ENCODE results near the gene OR8G1. TPM values are rescaled to one million over a fixed set of nuclear protein-coding genes. Genes with fewer than 3 reads are reported as not detected.

Gene OR8G1
- total RNA-seq, 1 donor from 2014 or later = not detected

DNA sequence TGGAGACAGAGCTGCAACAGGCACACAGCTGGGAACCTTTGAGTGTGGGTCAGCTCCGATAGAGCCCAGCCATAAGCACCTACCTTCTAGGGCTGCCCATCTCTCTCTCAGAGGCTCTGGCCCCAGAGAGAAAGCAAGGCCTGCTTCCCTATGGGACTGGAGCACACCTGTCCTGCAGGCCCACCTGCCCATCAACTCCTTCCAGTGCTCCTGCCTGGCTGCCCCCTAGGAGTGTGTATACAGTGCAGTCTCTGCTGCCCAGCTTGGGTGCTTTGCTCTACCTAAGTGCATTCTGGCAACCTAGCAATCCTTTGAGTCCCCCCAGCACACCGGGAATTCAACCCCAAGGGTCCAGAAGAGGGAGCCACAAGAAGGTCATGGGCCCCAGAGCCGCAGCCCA is 36.3 kb downstream of the OR8G1 start:
- no peaks in the 10 kb centered on the region for H3K27me3 Mint-ChIP-seq (ENCODE audit: low read depth)
- no peak overlapping the region for H3K4me3 Mint-ChIP-seq (ENCODE audit: unreplicated experiment)
- DNase-seq (ENCODE audit: low spot score) = no peak
- TF ChIP-seq, protein P1, sequence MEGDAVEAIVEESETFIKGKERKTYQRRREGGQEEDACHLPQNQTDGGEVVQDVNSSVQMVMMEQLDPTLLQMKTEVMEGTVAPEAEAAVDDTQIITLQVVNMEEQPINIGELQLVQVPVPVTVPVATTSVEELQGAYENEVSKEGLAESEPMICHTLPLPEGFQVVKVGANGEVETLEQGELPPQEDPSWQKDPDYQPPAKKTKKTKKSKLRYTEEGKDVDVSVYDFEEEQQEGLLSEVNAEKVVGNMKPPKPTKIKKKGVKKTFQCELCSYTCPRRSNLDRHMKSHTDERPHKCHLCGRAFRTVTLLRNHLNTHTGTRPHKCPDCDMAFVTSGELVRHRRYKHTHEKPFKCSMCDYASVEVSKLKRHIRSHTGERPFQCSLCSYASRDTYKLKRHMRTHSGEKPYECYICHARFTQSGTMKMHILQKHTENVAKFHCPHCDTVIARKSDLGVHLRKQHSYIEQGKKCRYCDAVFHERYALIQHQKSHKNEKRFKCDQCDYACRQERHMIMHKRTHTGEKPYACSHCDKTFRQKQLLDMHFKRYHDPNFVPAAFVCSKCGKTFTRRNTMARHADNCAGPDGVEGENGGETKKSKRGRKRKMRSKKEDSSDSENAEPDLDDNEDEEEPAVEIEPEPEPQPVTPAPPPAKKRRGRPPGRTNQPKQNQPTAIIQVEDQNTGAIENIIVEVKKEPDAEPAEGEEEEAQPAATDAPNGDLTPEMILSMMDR (IDR thresholded peaks at IDR 0.05) = no peak
- no peaks in the 10 kb centered on the region for H3K36me3 Mint-ChIP-seq (ENCODE audit: low read depth)
- H3K9me3 Mint-ChIP-seq (ENCODE audit: low read depth) = peaks cover 19% of the 10 kb centered on the region
- no peaks in the 10 kb centered on the region for H3K4me1 Mint-ChIP-seq (ENCODE audit: low read depth)
- H3K27ac Mint-ChIP-seq (ENCODE audit: unreplicated experiment) = no peak overlapping the region

DNA sequence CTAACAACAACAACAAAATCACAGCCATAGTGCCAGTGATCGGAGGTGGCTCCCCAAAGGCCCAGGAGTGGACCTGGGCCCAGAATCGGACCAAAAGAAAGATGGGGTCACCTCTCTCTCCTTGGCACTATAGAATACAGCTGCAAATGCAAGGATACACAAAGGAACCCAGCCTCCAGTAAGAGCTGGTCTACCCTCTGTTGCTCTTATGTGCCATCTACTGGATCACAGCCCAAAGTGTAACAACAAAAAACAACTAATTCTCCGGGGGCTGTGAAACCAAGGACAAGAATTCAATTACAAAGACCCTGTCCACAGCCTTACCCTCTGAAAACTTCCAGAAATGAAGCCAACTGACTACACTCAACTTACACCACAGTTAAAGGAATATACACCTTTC is 36.9 kb downstream of the OR8G1 start:
- H3K9me3 Mint-ChIP-seq (ENCODE audit: low read depth) = peaks cover 19% of the 10 kb centered on the region
- H3K27ac Mint-ChIP-seq (ENCODE audit: unreplicated experiment) = no peak overlapping the region
- H3K4me3 Mint-ChIP-seq (ENCODE audit: unreplicated experiment) = no peak overlapping the region
- H3K4me1 Mint-ChIP-seq (ENCODE audit: low read depth) = no peaks in the 10 kb centered on the region
- no peak for DNase-seq (ENCODE audit: low spot score)
- no peaks in the 10 kb centered on the region for H3K27me3 Mint-ChIP-seq (ENCODE audit: low read depth)
- H3K36me3 Mint-ChIP-seq (ENCODE audit: low read depth) = no peaks in the 10 kb centered on the region
- TF ChIP-seq, protein P1 (IDR thresholded peaks at IDR 0.05) = no peak

DNA sequence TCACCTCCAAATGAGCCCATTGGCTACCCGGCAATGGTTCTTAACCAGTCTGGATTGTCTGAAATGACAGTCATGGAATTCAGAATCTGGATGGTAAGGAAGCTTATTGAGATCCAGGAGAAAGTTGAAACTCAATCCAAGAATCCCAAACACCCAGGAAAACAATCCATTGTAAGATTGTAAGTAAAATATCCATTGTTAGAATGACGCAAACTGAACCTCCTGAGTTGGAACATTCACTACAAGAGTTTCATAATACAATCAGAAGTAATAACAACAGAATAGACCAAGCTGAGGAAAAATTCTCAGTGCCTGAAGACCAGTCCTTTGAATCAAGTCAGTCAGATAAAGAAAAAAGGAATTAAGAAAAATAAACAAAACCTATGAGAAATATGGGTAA is 37.4 kb downstream of the OR8G1 start:
- Mint-ChIP-seq H3K4me3 (ENCODE audit: unreplicated experiment) (no peak overlapping the region), H3K9me3 (ENCODE audit: low read depth) (peaks cover 19% of the 10 kb centered on the region), H3K27me3 (ENCODE audit: low read depth) (no peaks in the 10 kb centered on the region), H3K27ac (ENCODE audit: unreplicated experiment) (no peak overlapping the region), H3K36me3 (ENCODE audit: low read depth) (no peaks in the 10 kb centered on the region), H3K4me1 (ENCODE audit: low read depth) (no peaks in the 10 kb centered on the region)
- no peak for DNase-seq (ENCODE audit: low spot score)
- TF ChIP-seq, protein P1 (IDR thresholded peaks at IDR 0.05) = no peak

DNA sequence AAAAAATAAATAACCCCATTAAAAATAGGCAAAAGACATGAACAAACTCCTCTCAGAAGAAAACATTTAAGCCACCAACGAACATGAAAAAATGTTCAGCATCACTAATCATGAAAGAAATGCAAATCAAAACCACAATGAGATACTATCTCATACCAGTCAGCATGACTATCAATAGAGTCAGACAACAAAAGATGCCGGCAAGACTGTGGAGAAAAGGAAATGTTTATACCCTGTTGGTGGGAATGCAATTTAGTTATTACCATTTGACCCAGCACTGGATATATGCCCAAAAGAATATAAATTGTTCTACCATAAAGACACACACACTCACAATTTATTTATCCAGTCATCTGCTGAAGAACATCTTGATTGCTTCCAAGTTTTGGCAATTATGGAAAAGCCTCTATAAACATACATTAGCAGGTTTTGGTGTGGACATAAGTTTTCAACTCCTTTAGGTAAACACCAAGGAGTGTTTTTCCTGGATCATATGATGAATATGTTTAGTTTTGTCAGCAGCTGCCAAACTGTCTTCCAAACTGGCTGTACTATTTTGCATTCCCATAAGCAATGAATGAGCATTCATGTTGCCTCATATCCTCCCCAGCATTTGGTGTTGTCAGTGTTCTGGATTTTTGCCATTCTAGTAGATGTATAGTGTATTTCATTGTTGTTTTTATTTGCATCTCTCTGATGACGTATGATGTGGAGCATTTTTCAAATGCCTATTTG is 44.9 kb downstream of the OR8G1 start:
- no peak for DNase-seq (ENCODE audit: low spot score)
- Mint-ChIP-seq H3K9me3 (ENCODE audit: low read depth) (peaks cover 35% of the 10 kb centered on the region), H3K27me3 (ENCODE audit: low read depth) (no peaks in the 10 kb centered on the region), H3K4me3 (ENCODE audit: unreplicated experiment) (no peak overlapping the region), H3K27ac (ENCODE audit: unreplicated experiment) (no peak overlapping the region), H3K4me1 (ENCODE audit: low read depth) (no peaks in the 10 kb centered on the region), H3K36me3 (ENCODE audit: low read depth) (peaks cover 1% of the 10 kb centered on the region)
- TF ChIP-seq, protein P1 (IDR thresholded peaks at IDR 0.05) = no peak

DNA sequence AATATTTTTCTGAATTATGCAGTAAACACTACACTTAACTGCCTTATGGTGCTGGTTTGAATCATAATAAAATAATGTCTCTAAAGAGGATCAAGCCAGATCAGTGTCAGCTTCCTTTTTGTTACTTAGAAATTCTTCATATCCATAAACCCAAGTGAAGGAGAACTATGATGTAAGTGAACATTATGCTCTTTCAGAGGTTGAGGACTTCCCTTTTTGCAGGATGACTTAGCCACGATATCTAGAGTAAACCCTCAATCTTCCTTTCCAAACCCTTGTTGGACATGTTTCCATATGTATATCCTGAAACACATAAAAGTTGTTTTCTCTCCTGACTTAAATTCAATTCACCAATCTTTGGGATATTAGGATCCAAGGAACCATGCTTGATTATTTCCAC is 53.8 kb downstream of the OR8G1 start:
- no peaks in the 10 kb centered on the region for H3K36me3 Mint-ChIP-seq (ENCODE audit: low read depth)
- H3K4me1 Mint-ChIP-seq (ENCODE audit: low read depth) = no peaks in the 10 kb centered on the region
- H3K4me3 Mint-ChIP-seq (ENCODE audit: unreplicated experiment) = no peak overlapping the region
- peaks cover 17% of the 10 kb centered on the region for H3K9me3 Mint-ChIP-seq (ENCODE audit: low read depth)
- TF ChIP-seq, protein P1 (IDR thresholded peaks at IDR 0.05) = no peak
- no peak overlapping the region for H3K27ac Mint-ChIP-seq (ENCODE audit: unreplicated experiment)
- no peak for DNase-seq (ENCODE audit: low spot score)
- H3K27me3 Mint-ChIP-seq (ENCODE audit: low read depth) = no peaks in the 10 kb centered on the region

Measured in chondrocyte (in vitro differentiated cells).